GM21717 (cell line): ENCODE data around the gene LIPK.

Experiments
- ATAC-seq: cut with Tn5 transposase; IDR thresholded peaks from one replicate; pipeline ENCODE4 v1.9.1; 2021; ENCODE audit warnings: mild to moderate bottlenecking, moderate library complexity; ENCODE audit not compliant: unreplicated experiment

The LIPK gene

GRCh38 chr10:88783724-88784123, 77.7 kb downstream of the LIPK start:
- ATAC-seq: no peak

- no peak for ATAC-seq
Measured at GRCh38 chr10:88786032-88786770, 80.2 kb downstream of the LIPK start.

GRCh38 chr10:88787463-88787862, 81.4 kb downstream of the LIPK start:
- ATAC-seq: no peak

- ATAC-seq: no peak
Measured at GRCh38 chr10:88788924-88789323, 82.9 kb downstream of the LIPK start.

- no peak for ATAC-seq
Measured at GRCh38 chr10:88791924-88792323, 85.9 kb downstream of the LIPK start.

GRCh38 chr10:88792661-88793060, 86.6 kb downstream of the LIPK start:
- ATAC-seq: no peak

GRCh38 chr10:88793712-88794299, 87.8 kb downstream of the LIPK start:
- no peak for ATAC-seq

- no peak for ATAC-seq
Measured at GRCh38 chr10:88794731-88795130, 88.7 kb downstream of the LIPK start.

GRCh38 chr10:88800152-88801125, 94.4 kb downstream of the LIPK start:
- no peak for ATAC-seq
